ENCODE data around the gene CHN2.

CHN2 gene

DNA sequence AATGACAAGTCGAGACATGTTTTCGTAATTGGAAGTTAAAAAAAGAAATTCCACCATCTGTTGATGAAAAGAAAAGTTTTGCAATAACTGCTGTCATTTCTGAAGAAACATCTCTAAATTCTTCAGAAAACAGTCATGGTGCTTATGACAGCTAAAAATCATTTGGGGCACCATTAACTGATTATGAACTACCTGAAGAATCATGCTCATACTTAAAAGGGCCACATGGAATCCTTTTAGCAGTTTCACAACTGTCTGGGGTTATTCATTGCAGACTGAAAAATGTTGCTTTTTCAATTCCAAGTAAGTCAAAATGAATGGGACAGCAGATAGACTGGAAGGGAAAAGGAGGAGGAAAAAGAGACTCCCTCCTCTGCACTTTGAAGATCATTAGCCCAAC lies 134.2 kb downstream of the CHN2 start:
- no peak overlapping the region for H3K4me3 ChIP-seq (ENCODE audit: low read depth, low read length)
- TF ChIP-seq MYC (IDR thresholded peaks at IDR 0.05; ENCODE audit: low read depth, low read length) (no peak), POLR2A (IDR thresholded peaks at IDR 0.05; ENCODE audit: extremely low read depth, insufficient read length) (no peak)
- TF ChIP-seq, protein P1, sequence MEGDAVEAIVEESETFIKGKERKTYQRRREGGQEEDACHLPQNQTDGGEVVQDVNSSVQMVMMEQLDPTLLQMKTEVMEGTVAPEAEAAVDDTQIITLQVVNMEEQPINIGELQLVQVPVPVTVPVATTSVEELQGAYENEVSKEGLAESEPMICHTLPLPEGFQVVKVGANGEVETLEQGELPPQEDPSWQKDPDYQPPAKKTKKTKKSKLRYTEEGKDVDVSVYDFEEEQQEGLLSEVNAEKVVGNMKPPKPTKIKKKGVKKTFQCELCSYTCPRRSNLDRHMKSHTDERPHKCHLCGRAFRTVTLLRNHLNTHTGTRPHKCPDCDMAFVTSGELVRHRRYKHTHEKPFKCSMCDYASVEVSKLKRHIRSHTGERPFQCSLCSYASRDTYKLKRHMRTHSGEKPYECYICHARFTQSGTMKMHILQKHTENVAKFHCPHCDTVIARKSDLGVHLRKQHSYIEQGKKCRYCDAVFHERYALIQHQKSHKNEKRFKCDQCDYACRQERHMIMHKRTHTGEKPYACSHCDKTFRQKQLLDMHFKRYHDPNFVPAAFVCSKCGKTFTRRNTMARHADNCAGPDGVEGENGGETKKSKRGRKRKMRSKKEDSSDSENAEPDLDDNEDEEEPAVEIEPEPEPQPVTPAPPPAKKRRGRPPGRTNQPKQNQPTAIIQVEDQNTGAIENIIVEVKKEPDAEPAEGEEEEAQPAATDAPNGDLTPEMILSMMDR (IDR thresholded peaks at IDR 0.05; ENCODE audit: low read depth, low read length), result no peak
- TF ChIP-seq, protein P2, sequence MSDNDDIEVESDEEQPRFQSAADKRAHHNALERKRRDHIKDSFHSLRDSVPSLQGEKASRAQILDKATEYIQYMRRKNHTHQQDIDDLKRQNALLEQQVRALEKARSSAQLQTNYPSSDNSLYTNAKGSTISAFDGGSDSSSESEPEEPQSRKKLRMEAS (IDR thresholded peaks at IDR 0.05; ENCODE audit: low read depth, low read length), result no peak
- DNase-seq (ENCODE audit: low read depth), result no peak

DNA sequence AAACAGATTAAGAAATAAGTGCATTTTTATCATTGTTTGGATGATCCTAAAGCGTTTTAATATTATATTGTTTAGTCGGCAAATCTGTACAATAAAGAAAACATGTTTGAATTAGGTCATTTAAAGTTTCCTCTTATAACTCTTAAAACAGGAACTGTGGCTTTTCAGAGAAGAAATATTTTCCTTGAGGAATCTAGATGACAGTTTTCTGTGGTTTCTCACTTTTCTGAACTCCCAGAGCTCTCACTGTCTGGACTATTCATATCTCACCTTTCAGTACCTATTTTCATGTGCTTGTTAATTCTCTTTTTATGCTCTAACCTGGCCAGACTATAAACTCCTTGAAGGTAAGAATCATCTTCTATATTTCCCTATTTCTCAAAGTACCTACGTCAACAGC lies 135.1 kb downstream of the CHN2 start:
- TF ChIP-seq MYC (IDR thresholded peaks at IDR 0.05; ENCODE audit: low read depth, low read length) (no peak), POLR2A (IDR thresholded peaks at IDR 0.05; ENCODE audit: extremely low read depth, insufficient read length) (no peak)
- TF ChIP-seq, protein P2 (IDR thresholded peaks at IDR 0.05; ENCODE audit: low read depth, low read length), result no peak
- TF ChIP-seq, protein P1 (IDR thresholded peaks at IDR 0.05; ENCODE audit: low read depth, low read length), result no peak
- H3K4me3 ChIP-seq (ENCODE audit: low read depth, low read length), result no peak overlapping the region
- DNase-seq (ENCODE audit: low read depth), result no peak

DNA sequence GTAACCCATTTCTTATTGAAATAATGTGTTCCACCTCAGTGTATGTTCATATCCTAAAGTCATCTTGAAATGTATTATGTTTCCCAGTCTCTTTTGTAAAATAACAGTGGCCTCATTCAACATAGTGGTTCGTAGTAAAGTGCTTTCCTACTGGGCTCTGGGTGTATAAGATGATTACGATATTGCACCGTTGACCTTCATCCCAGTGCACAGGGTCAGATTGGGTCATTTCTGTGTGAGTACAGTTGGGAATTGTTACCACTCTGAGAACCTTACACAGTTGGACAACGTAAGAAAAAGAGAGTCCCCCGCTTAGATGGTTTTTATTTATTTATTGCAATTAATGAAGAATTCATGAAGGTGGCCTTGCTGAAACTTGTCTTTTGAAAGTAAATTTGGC lies 135.6 kb downstream of the CHN2 start:
- TF ChIP-seq POLR2A (IDR thresholded peaks at IDR 0.05; ENCODE audit: extremely low read depth, insufficient read length) (no peak), MYC (IDR thresholded peaks at IDR 0.05; ENCODE audit: low read depth, low read length) (no peak)
- TF ChIP-seq, protein P1 (IDR thresholded peaks at IDR 0.05; ENCODE audit: low read depth, low read length), result no peak
- TF ChIP-seq, protein P2 (IDR thresholded peaks at IDR 0.05; ENCODE audit: low read depth, low read length), result no peak
- H3K4me3 ChIP-seq (ENCODE audit: low read depth, low read length), result no peak overlapping the region
- no peak for DNase-seq (ENCODE audit: low read depth)

DNA sequence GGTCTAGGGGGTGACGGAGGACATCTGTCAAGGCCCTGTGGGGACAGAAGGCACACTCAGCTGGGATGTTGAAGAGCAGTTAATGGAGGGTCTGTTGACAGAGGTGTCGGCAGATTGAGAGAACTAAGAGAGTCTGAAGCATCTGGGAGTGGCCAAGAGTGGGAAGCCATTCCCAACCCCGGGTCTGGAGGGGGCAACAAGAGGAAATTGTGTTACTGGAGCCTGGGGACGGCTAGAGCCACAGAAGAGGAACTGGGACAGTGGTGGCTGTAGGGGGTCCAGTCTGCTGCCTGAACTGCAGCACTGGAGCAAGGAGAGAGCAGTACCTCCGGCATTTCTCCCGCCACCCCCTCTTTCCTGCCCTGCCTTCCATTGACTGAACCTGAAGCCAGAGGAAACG lies 136.6 kb downstream of the CHN2 start:
- TF ChIP-seq POLR2A (IDR thresholded peaks at IDR 0.05; ENCODE audit: extremely low read depth, insufficient read length) (no peak), MYC (IDR thresholded peaks at IDR 0.05; ENCODE audit: low read depth, low read length) (no peak)
- TF ChIP-seq, protein P2 (IDR thresholded peaks at IDR 0.05; ENCODE audit: low read depth, low read length), result no peak
- TF ChIP-seq, protein P1 (IDR thresholded peaks at IDR 0.05; ENCODE audit: low read depth, low read length), result no peak
- H3K4me3 ChIP-seq (ENCODE audit: low read depth, low read length), result no peak overlapping the region
- DNase-seq (ENCODE audit: low read depth), result no peak

DNA sequence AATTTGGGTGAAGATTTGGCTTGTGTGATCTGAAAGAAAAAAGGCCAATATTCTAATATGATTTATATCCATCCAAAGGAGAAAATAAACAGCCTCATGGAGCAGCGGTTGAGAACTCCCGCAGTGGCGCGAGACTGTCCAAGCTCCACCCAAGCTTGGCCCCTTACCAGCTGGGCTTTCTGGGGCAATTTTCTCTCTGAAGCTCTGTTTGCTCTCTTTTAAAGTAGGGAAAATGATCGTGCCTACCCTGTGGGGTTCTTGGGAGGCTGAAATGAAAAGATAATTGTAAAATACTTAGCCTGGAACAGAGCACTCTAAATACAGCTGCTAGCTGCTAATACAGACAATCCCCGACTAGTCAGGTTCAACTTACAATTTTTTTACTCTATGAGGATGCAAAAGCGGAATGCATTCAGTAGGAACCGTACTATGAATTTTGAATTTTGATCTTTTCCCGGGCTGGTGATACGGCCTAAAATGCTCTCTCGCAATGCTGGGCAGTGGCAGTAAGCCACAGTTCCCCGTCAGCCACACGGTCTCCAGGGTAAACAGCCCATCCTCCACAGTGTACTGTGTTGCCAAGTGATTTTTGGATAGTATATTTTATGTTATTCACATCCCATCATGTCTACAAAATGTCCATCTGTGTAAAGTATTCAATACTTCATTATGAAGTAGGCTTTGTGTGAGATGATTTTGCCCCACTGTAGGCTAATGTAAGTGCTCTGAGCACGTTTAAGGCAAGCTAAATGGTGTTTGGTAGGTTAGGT lies 137.7 kb downstream of the CHN2 start:
- TF ChIP-seq POLR2A (IDR thresholded peaks at IDR 0.05; ENCODE audit: extremely low read depth, insufficient read length), result no peak
- TF ChIP-seq, protein P1 (IDR thresholded peaks at IDR 0.05; ENCODE audit: low read depth, low read length), result no peak
- no peak for TF ChIP-seq MYC (IDR thresholded peaks at IDR 0.05; ENCODE audit: low read depth, low read length)
- no peak overlapping the region for H3K4me3 ChIP-seq (ENCODE audit: low read depth, low read length)
- no peak for DNase-seq (ENCODE audit: low read depth)
